ENCODE data around the gene GGCX.
"Not testable (repeated sequence)": the region's sequence is repeated elsewhere in the genome, so short reads cannot be mapped to it uniquely, and the experiment has no call there.

GGCX gene

GRCh38 chr2:85561280-85562212 lies at the start of gene GGCX:
Gene GGCX, minus strand, starts transcription at chr2:85561493. Its CDS starts 65 bp downstream, at chr2:85561428.
- DNase-seq (ENCODE audit: low read depth, low spot score), result peak; percentile 83

- DNase-seq (ENCODE audit: low read depth, low spot score), result no peak
Observed at GRCh38 chr2:85607268-85608215, 46.2 kb upstream of the GGCX start.

DNA sequence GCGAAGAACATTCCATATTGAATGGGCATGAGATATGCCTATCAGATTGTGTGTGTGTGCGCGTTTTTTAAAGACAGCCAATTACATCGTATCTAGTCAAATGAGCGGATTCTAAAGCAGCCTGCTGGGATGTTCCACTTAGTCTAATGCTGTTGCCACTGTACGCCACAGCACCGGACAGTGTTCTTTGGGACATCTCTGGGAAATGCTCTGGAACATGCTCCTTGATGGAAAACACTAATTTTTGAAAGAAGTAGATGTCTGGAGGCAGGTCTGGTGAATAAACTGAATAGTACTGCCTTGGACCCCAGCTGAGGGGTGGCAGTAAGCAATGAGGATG lies 44.8 kb upstream of the GGCX start:
- no peak for DNase-seq (ENCODE audit: low read depth, low spot score)

DNA sequence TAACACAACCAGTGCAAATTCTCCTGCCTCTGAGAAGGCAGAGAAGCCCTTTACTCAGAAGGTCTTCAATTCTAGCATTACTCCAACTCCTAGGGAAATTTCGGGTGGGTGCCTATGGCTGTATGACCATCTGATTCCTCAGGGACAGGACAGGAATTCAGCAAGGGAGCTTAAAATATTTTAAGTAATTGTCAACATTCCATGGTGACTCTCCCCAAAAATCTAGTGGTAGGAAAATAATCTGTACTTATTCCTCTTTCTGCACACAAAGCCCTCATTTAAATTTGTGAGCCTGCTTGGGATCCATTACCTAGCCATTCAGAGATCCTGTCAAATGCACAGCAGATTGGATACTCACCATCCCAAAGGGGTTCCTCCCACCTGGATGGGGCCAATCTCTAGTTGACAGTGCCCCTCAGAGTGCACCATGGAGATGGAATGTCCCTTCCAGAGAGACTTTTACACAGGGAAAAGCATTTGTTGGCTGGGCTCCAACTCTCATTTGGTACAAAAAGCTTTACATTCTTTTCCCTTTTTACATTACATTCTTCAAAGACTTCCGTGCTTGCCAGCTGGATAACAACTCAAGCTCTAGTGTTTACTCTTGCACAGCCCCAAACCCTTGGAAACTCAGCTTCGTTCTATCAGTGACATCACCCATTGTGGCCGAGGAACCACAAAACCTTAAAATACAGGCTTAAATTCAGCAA lies 44.3 kb upstream of the GGCX start:
- DNase-seq (ENCODE audit: low read depth, low spot score), result no peak

- DNase-seq (ENCODE audit: low read depth, low spot score), result no peak
Observed at GRCh38 chr2:85604568-85605339, 43.5 kb upstream of the GGCX start.

- not testable (repeated sequence) for DNase-seq (ENCODE audit: low read depth, low spot score)
Observed at GRCh38 chr2:85604133-85604444, 42.8 kb upstream of the GGCX start.

GRCh38 chr2:85602476-85603234 lies 41.4 kb upstream of the GGCX start, which contains the start of gene TMEM150A:
Gene TMEM150A, minus strand, starts transcription at chr2:85602698. Its CDS starts 750 bp downstream, at chr2:85601948.
- no peak for DNase-seq (ENCODE audit: low read depth, low spot score)

GRCh38 chr2:85601771-85602475 lies 40.6 kb upstream of the GGCX start:
- no peak for DNase-seq (ENCODE audit: low read depth, low spot score)

DNA sequence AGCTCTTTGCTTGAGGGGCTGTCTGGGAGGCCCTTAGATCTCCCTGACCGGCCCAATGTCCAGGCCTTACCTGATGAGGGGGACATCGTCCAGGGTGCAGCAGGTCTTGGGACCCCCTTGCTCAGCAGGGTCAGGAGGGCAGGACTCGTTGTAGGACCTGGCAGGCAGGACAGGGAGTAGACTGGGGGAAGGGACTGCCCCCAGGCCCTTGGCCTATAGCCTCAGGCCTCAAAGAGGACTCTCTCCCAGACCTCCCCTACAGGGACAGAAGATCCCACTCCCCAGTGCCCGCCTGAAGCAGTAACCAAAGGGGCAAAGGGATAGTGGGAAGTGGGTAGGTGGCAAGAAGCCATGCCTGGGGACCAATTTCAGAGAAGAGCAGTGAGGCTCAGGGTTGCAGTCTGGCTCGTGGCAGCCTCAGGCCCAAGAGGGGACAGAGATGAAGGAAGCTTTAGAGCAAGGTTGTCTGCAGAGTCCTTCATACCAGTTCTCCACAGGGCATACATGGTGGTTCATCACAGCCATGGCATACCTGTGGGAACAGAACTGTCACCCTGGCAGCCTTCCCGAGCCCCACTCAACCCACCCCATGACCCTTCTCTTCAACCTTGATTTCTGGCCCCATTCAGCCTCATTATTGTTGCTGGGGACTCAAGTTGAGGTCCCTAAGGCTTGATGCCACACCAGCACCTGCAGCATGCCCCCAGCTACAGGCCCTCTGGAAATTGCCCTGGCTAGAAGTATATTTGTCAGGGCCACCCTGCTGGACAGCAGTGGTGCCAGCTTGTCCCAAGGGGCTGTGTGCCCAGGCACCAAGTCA lies 39.9 kb upstream of the GGCX start:
- no peak for DNase-seq (ENCODE audit: low read depth, low spot score)

- DNase-seq (ENCODE audit: low read depth, low spot score), result no peak
Observed at GRCh38 chr2:85600235-85600575, 38.9 kb upstream of the GGCX start.

GRCh38 chr2:85599468-85600234 lies 38.4 kb upstream of the GGCX start:
- no peak for DNase-seq (ENCODE audit: low read depth, low spot score)

- DNase-seq (ENCODE audit: low read depth, low spot score), result no peak
Observed at GRCh38 chr2:85598594-85599340, 37.5 kb upstream of the GGCX start.

- no peak for DNase-seq (ENCODE audit: low read depth, low spot score)
Observed at GRCh38 chr2:85597241-85597640, 35.9 kb upstream of the GGCX start.

DNA sequence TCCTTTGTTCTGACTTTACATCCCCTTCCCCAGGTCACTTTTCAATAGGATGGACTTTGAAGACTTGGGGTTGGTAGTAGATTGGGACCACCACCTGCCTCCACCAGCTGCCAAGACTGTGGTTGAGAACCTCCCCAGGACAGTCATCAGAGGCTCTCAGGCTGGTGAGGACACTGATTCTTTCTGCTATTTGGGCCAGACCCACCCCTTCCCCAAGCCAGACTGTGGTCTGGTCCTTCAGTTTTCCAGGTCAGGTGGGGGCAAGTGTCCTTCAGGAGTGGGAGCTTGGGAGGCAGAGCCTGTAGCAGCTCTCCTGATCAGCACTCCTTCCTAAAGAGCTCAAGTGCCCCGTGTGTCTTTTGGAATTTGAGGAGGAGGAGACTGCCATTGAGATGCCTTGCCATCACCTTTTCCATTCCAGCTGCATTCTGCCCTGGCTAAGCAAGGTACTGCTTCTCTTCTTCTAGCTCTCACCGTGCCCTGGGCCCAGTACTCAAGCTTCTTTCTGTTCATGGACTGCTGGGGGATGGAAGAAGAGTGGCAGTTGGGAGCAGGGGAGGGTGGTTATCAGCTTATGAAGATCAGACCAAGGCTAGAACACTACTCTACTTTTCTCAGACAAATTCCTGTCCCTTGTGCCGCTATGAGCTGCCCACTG lies 35.3 kb upstream of the GGCX start:
- no peak for DNase-seq (ENCODE audit: low read depth, low spot score)

GRCh38 chr2:85596026-85596333 lies 34.7 kb upstream of the GGCX start:
- DNase-seq (ENCODE audit: low read depth, low spot score), result no peak

GRCh38 chr2:85595301-85596025 lies 34.2 kb upstream of the GGCX start, which contains the start of gene RNF181:
Gene RNF181, plus strand, starts transcription at chr2:85595745. Its CDS starts 19 bp downstream, at chr2:85595764.
- peak; percentile 92 for DNase-seq (ENCODE audit: low read depth, low spot score)
